ENCODE data around the gene ABCC9.
"Not testable (repeated sequence)": the region's sequence is repeated elsewhere in the genome, so short reads cannot be mapped to it uniquely, and the experiment has no call there.

ABCC9 gene

DNA sequence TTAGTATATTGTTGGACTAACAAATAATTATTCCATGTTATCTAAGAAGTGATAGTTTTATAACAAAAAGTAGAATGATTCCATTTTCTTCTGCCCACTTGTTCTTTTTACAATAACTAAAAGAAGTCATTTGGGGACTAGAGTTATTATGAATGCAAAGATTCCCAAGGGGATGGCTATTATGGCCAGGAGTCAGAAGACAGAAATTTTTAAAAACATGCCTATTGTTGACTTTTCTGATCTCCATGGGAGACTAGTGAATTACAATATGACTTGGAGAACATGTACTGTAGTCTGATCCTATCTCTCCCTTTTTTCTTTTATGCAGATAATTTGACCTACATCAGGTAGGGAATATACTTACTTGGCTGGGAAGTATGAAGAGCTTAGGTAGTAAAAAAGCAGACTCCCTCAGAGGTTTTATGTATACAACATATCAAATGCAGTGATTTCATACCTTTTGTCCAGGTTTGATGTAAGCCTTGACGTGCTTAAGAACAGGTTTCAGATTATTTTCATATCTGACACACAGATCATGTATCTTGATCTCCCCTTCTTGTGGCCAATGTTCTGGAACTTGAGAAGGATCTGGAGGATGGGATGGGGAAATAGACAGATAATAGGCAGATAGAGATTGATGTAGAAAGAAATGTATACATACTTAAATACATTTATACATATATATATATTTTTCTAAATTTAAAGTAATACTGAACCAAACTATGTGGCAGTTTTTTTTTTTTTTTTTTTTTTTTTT lies 125.7 kb downstream of the ABCC9 start:
- DNase-seq (ENCODE audit: low read depth), result no peak

DNA sequence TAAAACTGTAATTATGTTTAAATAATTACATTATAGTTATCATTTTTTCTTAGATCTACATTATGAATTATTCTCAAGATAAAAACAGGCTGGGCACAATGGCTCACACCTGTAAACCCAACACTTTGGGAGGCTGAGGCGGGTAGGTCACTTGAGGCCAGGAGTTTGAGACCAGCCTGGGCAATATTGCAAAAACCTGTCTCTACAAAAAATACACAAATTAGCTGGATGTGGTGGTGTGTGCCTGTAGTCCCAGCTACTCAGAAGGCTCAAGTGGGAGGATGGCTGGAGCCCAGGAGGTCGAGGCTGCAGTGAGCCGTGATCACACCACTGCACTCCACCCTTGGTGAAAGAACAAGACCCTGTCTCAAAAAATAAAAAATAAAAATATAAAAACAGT lies 126.4 kb downstream of the ABCC9 start:
- no peak for DNase-seq (ENCODE audit: low read depth)

DNA sequence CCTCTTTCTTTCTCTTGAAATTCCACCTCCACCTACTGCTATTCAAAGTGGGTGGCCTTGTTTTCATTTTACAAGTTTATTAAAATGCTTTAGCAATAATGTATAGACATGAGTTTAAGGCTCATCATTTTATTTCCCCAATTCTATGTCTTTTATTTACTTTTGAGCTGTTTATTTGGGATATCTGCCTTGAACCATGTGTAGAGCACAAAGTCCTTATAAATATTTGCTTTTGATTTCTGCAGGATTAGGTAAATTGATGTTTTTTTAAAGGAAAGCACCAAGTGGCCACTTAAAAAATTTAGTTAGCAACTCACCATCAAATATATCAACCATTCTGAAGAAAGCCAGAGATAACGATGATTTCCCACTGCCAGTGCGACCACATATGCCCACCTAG lies 126.9 kb downstream of the ABCC9 start:
- no peak for DNase-seq (ENCODE audit: low read depth)

DNA sequence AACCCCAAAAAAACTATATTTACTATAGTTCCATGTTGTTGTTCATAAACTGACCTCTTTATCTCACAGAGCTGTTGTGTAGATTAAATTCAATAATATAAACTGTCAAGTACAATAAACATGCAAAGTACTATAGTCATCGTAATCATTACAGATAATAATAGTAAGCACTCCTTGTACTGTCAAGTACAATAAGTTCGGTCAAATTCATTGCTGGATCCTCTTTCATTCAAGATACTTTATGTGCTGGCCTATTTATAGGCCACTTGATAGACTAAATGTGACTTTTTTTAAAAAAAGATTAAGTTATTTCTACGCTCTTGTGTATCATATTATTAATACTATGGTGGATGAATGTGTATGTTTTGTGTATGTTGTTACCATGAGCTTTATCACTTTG lies 127.5 kb downstream of the ABCC9 start:
- DNase-seq (ENCODE audit: low read depth), result no peak

DNA sequence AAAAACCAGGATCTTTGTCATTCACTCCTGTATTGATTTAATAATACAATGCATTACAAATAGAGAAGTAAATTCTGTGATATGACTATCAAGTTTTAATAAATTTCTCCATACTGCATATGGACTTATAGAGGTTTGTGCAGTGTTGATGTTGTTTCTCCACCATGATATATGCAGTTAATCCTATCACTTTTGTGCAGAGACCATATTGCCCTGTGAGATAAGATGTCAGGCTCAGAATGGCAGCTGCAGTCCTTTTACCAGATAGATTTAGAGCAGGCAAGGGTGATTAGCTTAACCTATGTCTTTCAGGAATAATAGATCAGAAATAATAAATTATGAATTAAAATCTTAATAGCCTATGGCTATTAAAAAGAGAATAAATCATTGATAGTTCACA lies 128.1 kb downstream of the ABCC9 start:
- DNase-seq (ENCODE audit: low read depth), result no peak

DNA sequence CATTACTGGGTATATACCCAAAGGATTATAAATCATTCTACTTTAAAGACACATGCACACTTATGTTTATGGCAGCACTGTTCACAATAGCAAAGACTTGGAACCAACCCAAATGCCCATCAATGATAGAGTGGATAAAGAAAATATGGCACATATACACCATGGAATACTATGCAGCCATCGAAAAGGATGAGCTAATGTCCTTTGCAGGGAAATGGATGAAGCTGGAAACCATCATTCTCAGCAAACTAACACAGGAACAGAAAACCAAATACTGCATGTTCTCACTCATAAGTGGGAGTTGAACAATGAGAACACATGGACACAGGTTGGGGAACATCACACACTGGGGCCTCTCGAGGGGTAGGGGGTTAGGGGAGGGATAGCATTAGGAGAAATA lies 128.9 kb downstream of the ABCC9 start:
- DNase-seq (ENCODE audit: low read depth), result not testable (repeated sequence)

DNA sequence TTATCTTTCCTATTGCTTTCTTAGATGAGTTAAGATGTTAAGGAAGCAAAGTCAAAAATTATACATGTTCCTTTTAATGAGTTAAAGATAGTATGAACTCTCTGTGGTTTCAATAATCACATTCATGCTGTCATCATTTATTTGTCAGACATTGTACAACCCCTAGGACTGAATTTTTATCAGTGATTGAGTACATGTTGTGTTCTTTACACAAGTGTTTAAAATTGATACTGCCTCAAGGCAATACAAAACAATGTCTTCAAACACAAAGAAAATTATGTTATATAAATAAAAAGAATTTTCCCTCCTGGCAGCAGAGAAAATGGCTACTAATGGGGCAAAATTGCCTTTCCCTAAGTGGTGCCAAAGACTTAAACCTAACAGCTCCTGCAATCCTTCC lies 132.1 kb downstream of the ABCC9 start:
- no peak for DNase-seq (ENCODE audit: low read depth)

DNA sequence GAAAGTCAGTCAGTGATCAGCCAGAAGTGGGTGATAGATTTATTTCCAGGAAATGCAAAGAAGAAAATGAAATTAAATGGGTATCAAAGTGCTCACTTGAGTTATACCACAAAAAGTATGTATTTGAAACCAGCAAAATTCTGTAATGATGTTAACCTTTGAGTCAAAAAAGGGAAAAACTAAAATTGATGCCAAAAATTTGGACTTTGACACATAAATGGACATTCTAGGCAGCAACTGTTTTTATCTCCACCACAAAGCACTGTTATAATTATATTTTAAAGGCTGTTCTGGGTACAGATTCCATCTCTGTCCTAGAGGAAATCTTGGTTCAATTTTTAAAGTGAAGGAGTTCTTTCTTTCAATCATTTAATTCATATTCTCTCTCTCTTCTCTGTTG lies 135.0 kb downstream of the ABCC9 start:
- DNase-seq (ENCODE audit: low read depth), result no peak

DNA sequence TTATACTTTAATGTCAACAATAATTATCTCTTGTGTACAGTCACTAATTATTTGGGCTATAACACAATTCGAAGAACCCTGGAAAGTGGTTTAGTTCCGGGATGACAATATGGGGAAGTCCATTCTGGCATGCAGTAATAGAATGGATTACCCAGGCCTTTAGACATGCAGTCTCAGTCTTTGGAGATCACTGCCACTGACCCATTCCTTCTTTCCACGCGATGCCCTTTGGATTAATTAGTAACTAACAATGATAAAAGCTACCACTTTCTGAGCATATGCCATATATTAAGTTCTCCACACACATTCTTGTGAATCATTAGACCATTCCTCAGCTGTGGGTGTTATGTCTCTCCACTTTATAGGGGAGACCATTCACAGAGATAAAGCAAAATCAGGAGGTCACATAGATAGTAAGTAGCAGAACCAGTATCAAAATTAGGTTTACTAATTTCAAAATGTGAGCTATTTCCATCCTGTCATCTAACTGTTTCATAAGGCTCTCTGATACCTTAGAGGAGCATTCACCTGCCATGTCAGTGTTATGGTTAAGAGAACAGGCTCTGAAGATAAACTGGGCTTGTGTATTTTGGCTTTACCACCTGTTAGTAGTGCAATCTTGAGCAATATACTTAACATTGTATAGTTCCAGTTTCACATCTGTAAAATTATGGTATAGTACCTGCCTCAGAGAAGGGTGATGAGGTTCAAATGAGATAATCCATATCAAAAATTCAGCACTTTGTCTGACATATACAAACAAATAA lies 139.5 kb downstream of the ABCC9 start:
- DNase-seq (ENCODE audit: low read depth), result no peak

DNA sequence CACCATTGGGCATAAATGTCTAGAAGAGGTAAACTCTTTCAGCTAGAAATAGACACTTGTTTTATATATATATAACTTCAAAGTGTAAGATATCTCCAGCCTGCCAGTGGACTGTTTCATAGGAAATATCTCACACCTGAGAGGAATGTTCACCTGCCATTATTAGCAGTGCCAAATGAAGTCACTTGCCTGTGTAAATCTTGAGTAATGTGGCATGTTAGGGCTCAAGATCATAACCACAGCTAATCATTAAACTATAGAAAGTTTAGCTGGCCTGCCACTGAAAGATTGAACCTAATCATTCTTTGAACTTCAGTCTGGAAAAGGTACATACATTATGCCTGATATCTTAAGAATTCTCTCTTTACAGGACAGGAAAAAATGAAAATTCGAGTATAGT lies 141.2 kb downstream of the ABCC9 start:
- DNase-seq (ENCODE audit: low read depth), result no peak

DNA sequence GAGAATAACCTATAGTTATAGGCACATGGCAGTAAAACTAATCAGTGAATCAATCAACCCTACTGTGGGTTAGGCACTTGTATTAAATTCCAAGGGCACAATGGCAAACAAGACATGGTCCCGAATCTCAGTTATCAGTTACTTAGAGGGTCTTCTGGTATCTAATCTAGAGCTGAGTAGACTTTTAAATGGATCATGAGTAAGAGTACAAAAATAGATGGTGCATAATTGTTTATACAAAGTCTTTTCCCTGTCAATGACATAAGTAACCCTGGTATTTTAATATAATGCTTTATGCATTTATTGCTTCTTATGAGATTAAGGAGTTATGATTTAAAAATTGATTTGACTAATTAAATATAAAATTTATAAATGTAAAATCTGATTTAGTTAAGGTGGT lies 143.7 kb downstream of the ABCC9 start:
- no peak for DNase-seq (ENCODE audit: low read depth)

DNA sequence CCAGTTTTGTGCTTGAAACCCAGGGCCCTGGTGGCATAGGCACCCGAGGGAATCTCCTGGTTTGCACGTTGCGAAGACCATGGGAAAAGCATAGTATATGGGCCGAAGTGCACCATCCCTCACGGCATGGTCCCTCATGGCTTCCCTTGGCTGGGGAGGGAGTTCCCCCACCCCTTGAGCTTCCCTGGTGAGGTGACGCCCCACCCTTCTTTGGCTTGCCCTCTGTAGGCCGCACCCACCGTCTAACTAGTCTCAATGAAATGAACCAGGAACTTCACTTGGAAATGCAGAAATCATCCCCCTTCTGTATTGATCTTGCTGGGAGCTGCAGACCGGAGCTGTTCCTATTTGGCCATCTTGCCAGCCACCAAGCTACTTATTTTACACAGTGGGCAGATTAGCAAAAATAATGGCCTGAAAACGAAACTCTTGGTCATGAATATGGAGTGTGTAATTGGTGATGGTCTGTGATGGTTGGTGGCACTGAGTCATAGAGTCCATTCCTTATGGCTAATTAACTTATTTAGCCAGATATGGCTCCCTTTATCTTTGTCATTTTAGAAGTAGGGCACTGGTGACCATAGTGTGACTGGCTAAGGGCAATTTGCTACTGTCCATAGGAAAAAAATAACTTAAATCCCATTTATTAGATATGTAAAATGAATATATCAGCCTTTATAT lies 145.4 kb downstream of the ABCC9 start:
- DNase-seq (ENCODE audit: low read depth), result no peak

DNA sequence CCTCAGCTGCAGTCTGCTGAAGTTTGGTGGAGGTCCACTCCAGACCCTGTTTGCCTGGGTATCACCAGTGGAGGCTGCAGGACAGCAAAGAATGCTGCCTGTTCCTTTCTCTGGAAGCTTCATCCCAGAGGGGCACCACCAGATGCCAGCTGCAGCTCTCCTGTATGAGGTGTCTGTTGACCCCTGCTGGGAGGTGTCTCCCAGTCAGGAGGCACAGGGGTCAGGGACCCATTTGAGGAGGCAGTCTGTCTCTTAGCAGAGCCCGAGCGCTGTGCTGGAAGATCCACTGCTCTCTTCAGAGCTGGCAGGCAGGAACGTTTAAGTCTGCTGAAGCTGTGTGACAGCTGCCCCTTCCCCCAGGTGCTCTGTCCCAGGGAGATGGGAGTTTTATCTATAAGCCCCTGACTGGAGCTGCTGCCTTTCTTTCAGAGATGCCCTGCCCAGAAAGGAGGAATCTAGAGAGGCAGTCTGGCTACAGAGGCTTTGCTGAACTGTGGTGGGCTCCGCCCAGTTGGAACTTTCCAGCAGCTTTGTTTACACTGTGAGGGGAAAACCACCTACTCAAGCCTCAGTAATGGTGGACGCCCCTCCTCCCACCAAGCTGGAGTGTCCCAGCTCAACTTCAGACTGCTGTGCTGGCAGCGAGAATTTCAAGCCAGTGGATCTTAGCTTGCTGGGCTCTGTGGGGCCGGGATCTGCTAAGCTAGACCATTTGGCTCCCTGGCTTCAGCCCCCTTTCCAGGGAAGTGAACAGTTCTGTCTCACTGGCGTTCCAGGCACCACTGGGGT lies 146.2 kb downstream of the ABCC9 start:
- not testable (repeated sequence) for DNase-seq (ENCODE audit: low read depth)

DNA sequence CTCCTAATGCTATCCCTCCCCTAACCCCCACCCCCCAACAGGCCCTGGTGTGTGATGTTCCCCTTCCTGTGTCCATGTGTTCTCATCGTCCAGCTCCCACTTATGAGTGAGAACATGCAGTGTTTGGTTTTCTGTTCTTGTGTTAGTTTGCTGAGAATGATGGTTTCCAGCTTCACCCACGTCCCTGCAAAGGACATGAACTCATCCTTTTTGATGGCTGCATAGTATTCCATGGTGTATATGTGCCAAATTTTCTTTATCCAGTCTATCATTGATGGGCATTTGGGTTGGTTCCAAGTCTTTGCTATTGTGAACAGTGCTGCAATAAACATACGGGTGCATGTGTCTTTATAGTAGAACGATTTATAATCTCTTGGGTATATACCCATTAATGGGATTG lies 151.5 kb downstream of the ABCC9 start:
- DNase-seq (ENCODE audit: low read depth), result not testable (repeated sequence)

DNA sequence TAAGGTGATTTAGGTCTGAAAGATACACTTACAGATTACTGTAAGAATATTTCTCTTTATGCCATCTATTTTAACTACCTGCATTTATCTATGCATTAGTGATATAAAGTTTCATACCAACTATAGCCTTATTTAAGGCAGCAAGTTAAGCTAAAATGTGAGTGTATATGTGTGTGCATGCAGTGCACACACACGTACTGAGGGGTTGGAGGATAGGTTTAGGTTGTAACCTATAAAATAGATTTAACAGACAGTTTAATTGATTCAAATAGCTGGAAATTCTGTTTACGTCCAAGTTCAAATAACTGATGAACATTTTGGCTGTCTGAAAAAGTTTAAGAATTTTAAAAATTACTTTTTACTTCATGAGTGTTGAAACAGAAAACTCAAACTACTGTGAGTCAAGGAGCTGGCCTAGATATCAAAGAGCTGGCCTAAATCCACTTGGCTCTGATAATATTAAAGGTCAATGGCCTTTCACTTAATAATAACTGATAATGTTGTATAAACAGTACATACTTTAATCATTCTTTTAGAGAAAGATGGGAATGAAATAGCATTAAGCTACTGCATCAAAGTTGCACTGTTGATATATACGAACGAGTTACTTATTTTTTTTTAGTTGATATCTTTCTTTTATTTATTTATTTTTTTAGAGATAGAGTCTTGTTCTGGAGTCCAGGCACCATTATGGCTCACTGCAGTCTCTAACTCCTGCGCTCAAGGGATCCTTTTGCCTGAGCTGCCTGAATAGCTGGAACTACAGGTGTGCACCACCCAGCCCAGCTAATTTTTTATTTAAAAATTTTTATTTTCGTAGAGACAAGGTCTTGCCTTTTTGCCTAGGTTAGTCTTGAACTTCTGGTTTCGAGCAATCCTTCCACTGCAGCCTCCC lies 152.9 kb downstream of the ABCC9 start:
- no peak for DNase-seq (ENCODE audit: low read depth)

DNA sequence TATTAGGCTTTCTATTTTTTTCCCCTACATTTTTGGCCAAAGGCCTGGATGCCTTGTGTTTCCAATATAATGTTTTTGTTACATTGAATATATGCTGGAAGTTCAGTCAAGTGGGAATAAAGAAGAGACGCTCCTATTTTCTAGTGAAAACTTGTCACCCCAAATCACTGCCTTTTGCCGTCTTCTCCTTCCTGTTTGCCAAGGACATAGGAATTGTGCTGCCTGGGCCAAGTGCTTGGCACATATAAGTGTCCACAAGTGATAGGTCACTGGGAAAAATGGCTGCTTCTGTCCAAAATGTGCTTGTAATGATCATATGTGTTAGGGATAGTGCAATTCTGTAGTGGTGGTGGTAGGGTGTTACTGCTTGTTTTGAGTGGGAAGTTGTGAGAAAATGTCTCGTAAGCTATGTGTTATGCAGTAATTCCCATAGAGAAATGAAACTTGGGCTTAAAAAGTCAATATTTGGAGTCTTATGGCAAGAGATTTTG lies 155.1 kb downstream of the ABCC9 start:
- no peak for DNase-seq (ENCODE audit: low read depth)

DNA sequence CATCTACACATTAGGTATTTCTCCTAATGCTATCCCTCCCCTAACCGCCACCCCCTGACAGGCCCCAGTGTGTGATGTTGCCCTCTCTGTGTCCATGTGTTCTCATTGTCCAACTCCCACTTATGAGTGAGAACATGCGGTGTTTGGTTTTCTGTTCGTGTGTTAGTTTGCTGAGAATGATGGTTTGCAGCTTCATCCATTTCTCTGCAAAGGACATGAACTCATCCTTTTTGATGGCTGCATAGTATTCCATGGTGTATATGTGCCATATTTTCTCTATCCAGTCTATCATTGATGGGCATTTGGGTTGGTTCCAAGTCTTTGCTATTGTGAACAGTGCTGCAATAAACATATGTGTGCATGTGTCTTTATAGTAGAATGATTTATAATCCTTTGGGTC lies 158.5 kb downstream of the ABCC9 start:
- DNase-seq (ENCODE audit: low read depth), result not testable (repeated sequence)

DNA sequence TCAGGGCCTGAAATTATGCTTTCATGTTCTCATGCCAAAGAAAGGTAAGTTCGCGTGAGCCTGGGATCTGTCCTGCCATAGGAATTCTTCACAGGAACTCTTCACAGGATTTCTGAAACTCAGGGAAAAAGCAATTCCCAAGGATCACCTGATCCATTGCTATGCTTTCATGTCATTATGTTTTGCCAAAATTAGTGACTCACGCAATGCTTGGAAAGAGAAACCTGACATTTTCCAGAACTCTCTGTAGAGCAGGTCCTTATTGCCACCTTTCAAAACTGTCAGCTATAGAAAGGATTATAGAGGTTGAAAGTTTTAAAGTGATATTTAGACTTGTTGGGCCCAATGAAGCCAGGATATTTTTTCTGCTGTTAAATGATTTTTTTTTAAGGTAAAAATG lies 160.4 kb downstream of the ABCC9 start:
- no peak for DNase-seq (ENCODE audit: low read depth)

DNA sequence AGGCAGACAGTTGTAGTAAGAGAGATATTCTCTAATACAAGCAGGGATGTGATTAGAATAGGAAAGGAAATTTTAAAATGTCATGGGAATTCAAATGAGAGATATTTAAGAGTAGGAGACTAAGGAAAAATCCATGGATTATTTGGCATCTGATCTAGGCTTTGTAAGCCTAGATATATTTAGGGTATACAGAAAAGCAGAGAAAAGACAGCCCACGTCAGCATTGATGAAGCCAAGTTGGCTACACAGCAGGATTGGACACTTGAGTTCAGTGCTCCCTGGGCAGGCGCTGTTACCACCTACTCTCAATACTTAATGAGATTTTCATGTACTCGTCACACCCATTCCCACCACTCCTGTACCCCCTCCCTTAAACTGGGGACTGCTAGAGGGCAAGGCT lies 165.1 kb downstream of the ABCC9 start:
- no peak for DNase-seq (ENCODE audit: low read depth)

DNA sequence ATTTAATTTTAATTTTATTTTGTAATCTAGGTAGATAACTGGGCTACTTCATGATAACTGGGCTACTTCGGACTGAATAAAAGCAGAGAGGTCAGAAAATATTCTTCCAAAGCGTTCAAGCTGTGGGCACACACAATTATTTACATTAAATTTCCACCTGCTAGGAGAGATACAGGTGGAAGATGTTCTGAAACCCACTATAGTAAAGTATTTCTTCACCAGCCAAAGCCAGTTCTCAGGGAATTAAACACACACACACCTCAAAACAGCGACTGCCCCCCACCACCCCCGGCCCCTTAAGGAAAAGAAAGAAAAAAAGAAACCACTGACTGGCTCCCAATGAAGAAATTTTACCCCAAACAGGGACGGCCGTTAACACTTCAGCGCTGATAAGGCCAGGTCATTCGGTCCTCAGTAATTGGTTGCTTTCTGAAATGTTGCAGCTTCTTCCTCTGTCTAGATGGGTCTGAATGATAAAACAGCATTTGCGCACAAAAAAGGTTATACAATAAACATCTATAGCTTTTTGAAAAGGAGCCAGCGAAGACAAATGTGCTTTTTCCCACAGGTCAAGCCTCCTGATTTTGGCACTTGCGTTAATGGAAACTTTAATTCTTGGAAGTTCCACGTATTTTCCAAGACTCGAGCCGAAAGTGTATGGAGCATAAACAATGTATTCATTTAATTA lies 165.9 kb downstream of the ABCC9 start:
- DNase-seq (ENCODE audit: low read depth), result no peak
